K562 (cell line): ENCODE measurements around the gene ZNF8. TPM values are rescaled to one million over a fixed set of nuclear protein-coding genes. Genes with fewer than 3 reads are reported as not detected.

Source experiments
- ATAC-seq: fragments of 200-7000 bp; cut with Tn5 transposase; 3 replicates; pipeline ENCODE4 v1.9.1; 2020; ENCODE audit warnings: moderate library complexity
- BruUV-seq: library from RNA; stranded (reverse); fragments of 400-500 nt; replicated peaks from 2 replicates; lab custom pipeline; 2021; lab: Mats Ljungman, UMichigan
- CTCF ChIA-PET: fragments of 300-600 bp; formaldehyde crosslinking; extraction: SDS; loops from one replicate; lab custom pipeline; 2021; ENCODE audit warnings: low intra/inter-chr PET ratio; lab: Yijun Ruan, JAX
- POLR2A ChIA-PET: fragments of 300-600, 350-650 bp; sonication (Branson Sonifier 250); formaldehyde crosslinking; extraction: SDS; loops from one replicate; lab custom pipeline; 2021; ENCODE audit warnings: antibody characterized with exemption, inconsistent platforms; lab: Yijun Ruan, JAX
- DNase-seq, 4 experiments: peaks; one replicate each; pipeline versions ENCODE4 v3.0.0 to v3.0.0-alpha.2; 2011 to 2018; ENCODE audit warnings: low spot score in 3 of 4, mixed read lengths in 3 of 4; ENCODE audit errors: extremely low read depth in 1 of 4
- FAIRE-seq: peaks from 2 replicates; lab custom pipeline; 2011; peaks lifted over from hg19 to GRCh38; lab: Jason Lieb, UNC
- H2AFZ ChIP-seq: 2 replicates; pipeline ENCODE4 v1.6.0; 2011; ENCODE audit warnings: low read depth, low read length, control low read depth, inconsistent platforms
- H3K27ac ChIP-seq: fragments of 200-600 bp; 3 replicates; pipeline ENCODE4 v1.8.0; 2011; ENCODE audit warnings: low read depth, mild to moderate bottlenecking, control low read depth, inconsistent platforms, low read length, moderate library complexity, mixed read lengths; ENCODE audit errors: extremely low read depth
- H3K27me3 ChIP-seq, 2 experiments: fragments of 300-600 bp in 1 of 2; 2 replicates in 1 of 2; 3 replicates in 1 of 2; pipeline versions ENCODE4 v1.6.0 to v1.8.0; 2011; ENCODE audit warnings: inconsistent platforms in 2 of 2, low read length in 2 of 2, mild to moderate bottlenecking in 1 of 2, mixed read lengths in 1 of 2, moderate library complexity in 1 of 2; ENCODE audit not compliant: control insufficient read depth in 2 of 2, insufficient read depth in 2 of 2
- H3K36me3 ChIP-seq: fragments of 300-600 bp; 3 replicates; pipeline ENCODE4 v1.8.0; 2011; ENCODE audit warnings: mild to moderate bottlenecking, low read length, inconsistent platforms; ENCODE audit not compliant: control insufficient read depth, insufficient read depth
- H3K4me1 ChIP-seq, 2 experiments: fragments of 200-600 bp in 1 of 2; replicated peaks in 1 of 2; 2 replicates in 1 of 2; 3 replicates in 1 of 2; pipeline versions ENCODE4 v1.5.1 to v1.8.0; 2011; ENCODE audit warnings: inconsistent platforms in 2 of 2, low read length in 2 of 2, mild to moderate bottlenecking in 1 of 2, mixed read lengths in 1 of 2, moderate library complexity in 1 of 2; ENCODE audit not compliant: control insufficient read depth in 2 of 2, insufficient read depth in 2 of 2
- H3K4me2 ChIP-seq: 2 replicates; pipeline ENCODE4 v1.6.1; 2011; ENCODE audit warnings: low read length, control low read depth, inconsistent platforms, mixed read lengths; ENCODE audit not compliant: insufficient read depth
- H3K4me3 ChIP-seq: fragments of 200-600 bp; sonication (generic), shearing (Covaris generic); 2 replicates; pipeline ENCODE4 v1.5.1; 2016; ENCODE audit warnings: control low read depth, inconsistent platforms
- H3K79me2 ChIP-seq: fragments of 200-600 bp; 3 replicates; pipeline ENCODE4 v1.8.0; 2011; ENCODE audit warnings: low read length, inconsistent platforms; ENCODE audit not compliant: control insufficient read depth, insufficient read depth
- H3K9ac ChIP-seq, 2 experiments: 2 replicates each; pipeline versions ENCODE4 v1.6.0 to v1.6.1; 2011; ENCODE audit warnings: low read depth in 2 of 2, low read length in 2 of 2, control low read depth in 1 of 2, inconsistent platforms in 1 of 2, mild to moderate bottlenecking in 1 of 2, mixed read lengths in 1 of 2; ENCODE audit not compliant: insufficient read depth in 1 of 2
- H3K9me1 ChIP-seq: one replicate; pipeline ENCODE4 v1.6.0; 2011; ENCODE audit warnings: inconsistent platforms, mild to moderate bottlenecking, low read length, moderate library complexity; ENCODE audit not compliant: control insufficient read depth, insufficient read depth
- H3K9me3 ChIP-seq: replicated peaks from 2 replicates; pipeline ENCODE4 v1.5.1; 2011; ENCODE audit warnings: low read depth, low read length, inconsistent platforms; ENCODE audit not compliant: control insufficient read depth, insufficient read depth
- H4K20me1 ChIP-seq: replicated peaks from 2 replicates; pipeline ENCODE4 v1.6.1; 2011; ENCODE audit warnings: low read length, inconsistent platforms, mixed read lengths; ENCODE audit not compliant: control insufficient read depth, insufficient read depth
- POLR2G ChIP-seq: fragments of 200-400 bp; formaldehyde crosslinking; IDR thresholded peaks from 2 replicates; pipeline ENCODE4 v1.6.1; 2017; ENCODE audit warnings: low read depth, mild to moderate bottlenecking, antibody characterized with exemption, low read length, moderate library complexity
- RBFOX2 ChIP-seq: fragments of 200-400 bp; formaldehyde crosslinking; IDR thresholded peaks from 2 replicates; pipeline ENCODE4 v1.6.1; 2017; ENCODE audit warnings: low read depth, mild to moderate bottlenecking, low read length, moderate library complexity
- SMC3 ChIP-seq: conservative IDR thresholded peaks from 2 replicates; pipeline ENCODE4 v1.6.1; 2011; ENCODE audit warnings: low read depth, low read length, improper control_type of control experiment; ENCODE audit not compliant: insufficient read depth
- WGBS: fragments of 100-300 bp; shearing (Covaris generic); methylation state at CpG from one replicate; pipeline ENCODE4 v1.1.6; 2016; ENCODE audit warnings: low coverage, mixed read lengths; ENCODE audit not compliant: insufficient coverage; ENCODE audit errors: missing lambda C conversion rate; 5-methylcytosine and 5-hydroxymethylcytosine counted together
- in situ Hi-C: fragments of 300-500 bp; cut with MboI; formaldehyde crosslinking; loops from 4 replicates; pipeline ENCODE4 v1.15.0; 2018; ENCODE audit warnings: inconsistent platforms, mixed read lengths
- intact Hi-C: fragments of 100-400 bp; cut with micrococcal nuclease; formaldehyde crosslinking; loops from 2 replicates; pipeline ENCODE4 v1.14.2; 2022
- polyA plus RNA-seq, 8 experiments: library from polyadenylated mRNA; depleted of rRNA in 4 of 8; stranded (reverse) in 5 of 8; unstranded in 3 of 8; fragments of >200 nt; fragmentation: Nextera tagmentation in 2 of 8; fragmentation: Illumina TruSeq in 1 of 8; extraction: Ambion mirVana in 2 of 8; extraction: Trizol in 1 of 8; gene quantifications; 2 replicates each; pipeline versions ENCODE4 v1.2.1 to v1.2.3, GENCODE V29; 2011 to 2014; ENCODE audit warnings: inconsistent platforms in 1 of 8, missing spikeins in 1 of 8
- total RNA-seq, 7 experiments: library from RNA; depleted of rRNA in 6 of 7; stranded (reverse); fragments of >200 nt in 6 of 7; fragmentation: Illumina TruSeq in 2 of 7; extraction: Trizol in 2 of 7; gene quantifications; 2 replicates each; pipeline versions ENCODE4 v1.2.1 to v1.2.3, GENCODE V29; 2011 to 2021; ENCODE audit warnings: low replicate concordance in 1 of 7
- TF ChIP-seq, protein P1 (sequence below), 3 experiments: IDR thresholded peaks in 2 of 3; conservative IDR thresholded peaks in 1 of 3; 2 replicates each; pipeline ENCODE4 v1.5.1; 2011 to 2012; ENCODE audit warnings: low read length in 3 of 3, mild to moderate bottlenecking in 3 of 3, control low read depth in 2 of 3, improper control_type of control experiment in 1 of 3, inconsistent platforms in 1 of 3, low read depth in 1 of 3, mixed read lengths in 1 of 3, moderate library complexity in 1 of 3; ENCODE audit not compliant: insufficient read depth in 2 of 3
- TF ChIP-seq, protein P2 (sequence below), 2 experiments: fragments of 450-650 bp; IDR thresholded peaks; 2 replicates each; pipeline ENCODE4 v1.6.1; 2018; ENCODE audit warnings: mild to moderate bottlenecking in 2 of 2, low read depth in 1 of 2; ENCODE audit not compliant: partially characterized antibody in 2 of 2

Gene ZNF8
- total and polyA plus RNA-seq, 9 of the 15 experiments (the other 6 are each of a cell fraction or from before 2014, with no cell fraction given), result 0.71 to 7.7 (median 4.7) TPM

DNA sequence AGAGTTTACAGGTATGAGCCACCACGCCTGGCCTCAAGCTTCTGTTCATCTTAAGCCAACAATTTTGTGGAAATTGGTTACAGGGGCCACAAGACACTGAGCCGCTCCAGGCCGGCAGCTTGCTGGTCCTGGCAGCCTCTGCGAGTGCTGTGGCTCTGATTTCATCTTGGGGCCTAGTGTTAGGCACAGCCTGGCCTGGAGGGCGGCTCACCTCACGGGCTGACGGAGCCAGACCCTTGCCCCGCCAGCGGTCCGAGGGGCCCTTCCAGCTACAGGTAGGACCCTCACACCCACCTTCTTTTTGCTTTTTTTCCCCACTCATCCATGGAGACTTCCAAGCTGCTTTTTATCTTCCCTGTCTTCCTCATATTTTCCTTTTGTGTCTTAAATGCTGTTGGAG is 41.4 kb upstream of the ZNF8 start:
- in situ Hi-C loops (no loop called here), intact Hi-C loops (no loop called here)
- FAIRE-seq, result no peak
- H3K27me3 ChIP-seq, result no peaks in the 10 kb centered on the region
- H3K36me3 ChIP-seq, result peaks cover 69% of the 10 kb centered on the region
- 66% methylated on average over 10 of the region's 10 CpGs for WGBS
- no peak for DNase-seq
- no TSS peak for BruUV-seq
- H2AFZ ChIP-seq, result no peak overlapping the region
- no peaks in the 10 kb centered on the region for H3K9me1 ChIP-seq
- 0 out of 2 replicates have a peak, but pooled peaks cover 2% of the 10 kb centered on the region for H3K9me3 ChIP-seq
- no peak overlapping the region for H3K4me3 ChIP-seq
- POLR2A ChIA-PET, result interaction anchor here (0.6 to 3.0 kb wide), 5 partner anchors 9 to 281 kb away, joined by 3 to 10 read pairs (median 3); partner anchors contain the start of gene ZNF544
- H3K79me2 ChIP-seq, result peaks cover 7% of the 10 kb centered on the region; the same call in 2 of the 3 replicates
- no peaks in the 10 kb centered on the region for H3K4me1 ChIP-seq
- no peak overlapping the region for H3K9ac ChIP-seq
- H3K4me2 ChIP-seq, result no peak overlapping the region
- CTCF ChIA-PET, result no interaction called here
- H4K20me1 ChIP-seq, result no peaks in the 10 kb centered on the region
- TF ChIP-seq RBFOX2 (peak; percentile 32; the same call in 1 of the 2 replicates), SMC3 (no peak), POLR2G (no peak)
- TF ChIP-seq, all 486 proteins: peak for 1
- no peak overlapping the region for H3K27ac ChIP-seq
- ATAC-seq, result no peak

DNA sequence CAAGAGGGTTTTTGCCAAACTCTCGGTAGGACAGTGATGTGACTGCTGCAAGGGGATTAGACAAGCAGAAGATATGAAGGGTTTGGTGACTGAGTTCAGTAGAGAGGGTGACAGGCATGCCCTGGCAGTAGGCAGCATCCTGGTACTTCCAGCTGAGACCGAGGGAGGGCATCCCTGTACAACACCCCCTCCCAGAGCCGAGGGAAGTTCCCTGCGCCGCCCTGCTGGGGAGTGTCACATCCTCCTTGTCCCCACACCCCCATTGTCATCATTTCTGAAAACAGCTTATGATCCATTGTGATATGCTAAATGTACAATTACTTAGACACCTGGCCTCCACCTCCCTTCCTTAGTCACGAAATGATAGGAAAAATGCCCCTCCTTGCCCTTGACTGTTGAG is 35.4 kb upstream of the ZNF8 start:
- Histone ChIP-seq H3K4me1 (no peaks in the 10 kb centered on the region), H3K9ac (no peak overlapping the region), H3K9me1 (no peaks in the 10 kb centered on the region), H2AFZ (no peak overlapping the region), H3K4me3 (no peak overlapping the region), H3K36me3 (peaks cover 75% of the 10 kb centered on the region), H3K27ac (no peak overlapping the region), H3K9me3 (peaks cover 11% of the 10 kb centered on the region; the same call in 1 of the 2 replicates)
- BruUV-seq, result no TSS peak
- intact Hi-C loops (no loop called here), in situ Hi-C loops (no loop called here)
- DNase-seq (no peak), FAIRE-seq (no peak)
- 70% methylated on average over 6 of the region's 6 CpGs for WGBS
- ChIA-PET CTCF (no interaction called here), POLR2A (no interaction called here)
- TF ChIP-seq, protein P1, sequence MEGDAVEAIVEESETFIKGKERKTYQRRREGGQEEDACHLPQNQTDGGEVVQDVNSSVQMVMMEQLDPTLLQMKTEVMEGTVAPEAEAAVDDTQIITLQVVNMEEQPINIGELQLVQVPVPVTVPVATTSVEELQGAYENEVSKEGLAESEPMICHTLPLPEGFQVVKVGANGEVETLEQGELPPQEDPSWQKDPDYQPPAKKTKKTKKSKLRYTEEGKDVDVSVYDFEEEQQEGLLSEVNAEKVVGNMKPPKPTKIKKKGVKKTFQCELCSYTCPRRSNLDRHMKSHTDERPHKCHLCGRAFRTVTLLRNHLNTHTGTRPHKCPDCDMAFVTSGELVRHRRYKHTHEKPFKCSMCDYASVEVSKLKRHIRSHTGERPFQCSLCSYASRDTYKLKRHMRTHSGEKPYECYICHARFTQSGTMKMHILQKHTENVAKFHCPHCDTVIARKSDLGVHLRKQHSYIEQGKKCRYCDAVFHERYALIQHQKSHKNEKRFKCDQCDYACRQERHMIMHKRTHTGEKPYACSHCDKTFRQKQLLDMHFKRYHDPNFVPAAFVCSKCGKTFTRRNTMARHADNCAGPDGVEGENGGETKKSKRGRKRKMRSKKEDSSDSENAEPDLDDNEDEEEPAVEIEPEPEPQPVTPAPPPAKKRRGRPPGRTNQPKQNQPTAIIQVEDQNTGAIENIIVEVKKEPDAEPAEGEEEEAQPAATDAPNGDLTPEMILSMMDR (IDR thresholded peaks at IDR 0.05 in 2 of 3, conservative IDR thresholded peaks at IDR 0.05 in 1 of 3; ENCODE audit: insufficient read depth in 2 of 3, low read depth in 1 of 3, low read length in 3 of 3), result 0 out of 6 replicates have a peak, but pooled peaks of 1 of the 3 experiments have one; percentile 31
- TF ChIP-seq, protein P2, sequence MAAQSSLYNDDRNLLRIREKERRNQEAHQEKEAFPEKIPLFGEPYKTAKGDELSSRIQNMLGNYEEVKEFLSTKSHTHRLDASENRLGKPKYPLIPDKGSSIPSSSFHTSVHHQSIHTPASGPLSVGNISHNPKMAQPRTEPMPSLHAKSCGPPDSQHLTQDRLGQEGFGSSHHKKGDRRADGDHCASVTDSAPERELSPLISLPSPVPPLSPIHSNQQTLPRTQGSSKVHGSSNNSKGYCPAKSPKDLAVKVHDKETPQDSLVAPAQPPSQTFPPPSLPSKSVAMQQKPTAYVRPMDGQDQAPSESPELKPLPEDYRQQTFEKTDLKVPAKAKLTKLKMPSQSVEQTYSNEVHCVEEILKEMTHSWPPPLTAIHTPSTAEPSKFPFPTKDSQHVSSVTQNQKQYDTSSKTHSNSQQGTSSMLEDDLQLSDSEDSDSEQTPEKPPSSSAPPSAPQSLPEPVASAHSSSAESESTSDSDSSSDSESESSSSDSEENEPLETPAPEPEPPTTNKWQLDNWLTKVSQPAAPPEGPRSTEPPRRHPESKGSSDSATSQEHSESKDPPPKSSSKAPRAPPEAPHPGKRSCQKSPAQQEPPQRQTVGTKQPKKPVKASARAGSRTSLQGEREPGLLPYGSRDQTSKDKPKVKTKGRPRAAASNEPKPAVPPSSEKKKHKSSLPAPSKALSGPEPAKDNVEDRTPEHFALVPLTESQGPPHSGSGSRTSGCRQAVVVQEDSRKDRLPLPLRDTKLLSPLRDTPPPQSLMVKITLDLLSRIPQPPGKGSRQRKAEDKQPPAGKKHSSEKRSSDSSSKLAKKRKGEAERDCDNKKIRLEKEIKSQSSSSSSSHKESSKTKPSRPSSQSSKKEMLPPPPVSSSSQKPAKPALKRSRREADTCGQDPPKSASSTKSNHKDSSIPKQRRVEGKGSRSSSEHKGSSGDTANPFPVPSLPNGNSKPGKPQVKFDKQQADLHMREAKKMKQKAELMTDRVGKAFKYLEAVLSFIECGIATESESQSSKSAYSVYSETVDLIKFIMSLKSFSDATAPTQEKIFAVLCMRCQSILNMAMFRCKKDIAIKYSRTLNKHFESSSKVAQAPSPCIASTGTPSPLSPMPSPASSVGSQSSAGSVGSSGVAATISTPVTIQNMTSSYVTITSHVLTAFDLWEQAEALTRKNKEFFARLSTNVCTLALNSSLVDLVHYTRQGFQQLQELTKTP (IDR thresholded peaks at IDR 0.05; ENCODE audit: low read depth in 1 of 2, partially characterized antibody in 2 of 2), result no peak
- TF ChIP-seq, all 486 proteins: peak for 1
- Histone ChIP-seq H3K79me2 (no peaks in the 10 kb centered on the region), H3K27me3 (no peaks in the 10 kb centered on the region), H4K20me1 (no peaks in the 10 kb centered on the region), H3K4me2 (no peak overlapping the region)
- peak; percentile 26; the same call in 1 of the 3 replicates for ATAC-seq
